ENCODE measurements around the gene CTSE. TPM values are rescaled to one million over a fixed set of nuclear protein-coding genes. Genes with fewer than 3 reads are reported as not detected.
"Not testable (repeated sequence)": the region's sequence is repeated elsewhere in the genome, so short reads cannot be mapped to it uniquely, and the experiment has no call there.

The CTSE gene
- total and polyA plus RNA-seq, 2 of the 8 experiments (the other 6 are each of a cell fraction or from before 2014, with no cell fraction given), result 0.03 TPM; not detected in 1

GRCh38 chr1:206058289-206058926 is 34.7 kb upstream of the CTSE start:
- H3K23ac ChIP-seq (ENCODE audit: insufficient read length); H3K18ac ChIP-seq (ENCODE audit: extremely low read depth, low read length); POLR2A ChIA-PET (ENCODE audit: partially characterized antibody); H3K56ac ChIP-seq (replicated peaks; ENCODE audit: insufficient read length, low read depth, low read length); H2BK20ac ChIP-seq (ENCODE audit: low read length); H2BK5ac ChIP-seq (ENCODE audit: low read depth, low read length); H3K79me1 ChIP-seq (ENCODE audit: low read depth, low read length); H4K8ac ChIP-seq (ENCODE audit: extremely low read depth, insufficient read depth, low read length); H3K9ac ChIP-seq (replicated peaks in 1 of 4; ENCODE audit: extremely low read depth in 1 of 4, low read depth in 3 of 4, low read length in 3 of 4); H3K9me3 ChIP-seq (ENCODE audit: insufficient read depth in 2 of 2, low read depth in 1 of 2, low read length in 1 of 2); H3K4me3 ChIP-seq (ENCODE audit: extremely low read depth in 1 of 4, insufficient read depth in 2 of 4, low read depth in 3 of 4, low read length in 4 of 4); H2BK12ac ChIP-seq (ENCODE audit: low read depth, low read length); H4K5ac ChIP-seq (ENCODE audit: insufficient read length, low read depth, low read length); H2BK15ac ChIP-seq (ENCODE audit: low read length); H4K91ac ChIP-seq (replicated peaks; ENCODE audit: insufficient read length, low read length); DNase-seq (ENCODE audit: low read depth in 1 of 2, low spot score in 2 of 2); FAIRE-seq; H3K36me3 ChIP-seq (ENCODE audit: control insufficient read depth in 2 of 4, insufficient read depth in 4 of 4, low read length in 3 of 4); H3K23me2 ChIP-seq (ENCODE audit: low read depth, low read length); H3K4me2 ChIP-seq (ENCODE audit: insufficient read depth in 1 of 2, low read depth in 2 of 2, low read length in 2 of 2); H2BK120ac ChIP-seq (replicated peaks; ENCODE audit: low read depth, low read length); H3K4me1 ChIP-seq (replicated peaks in 1 of 4; ENCODE audit: control insufficient read depth in 3 of 4, insufficient read depth in 4 of 4, low read length in 3 of 4); H4K20me1 ChIP-seq (replicated peaks in 1 of 2; ENCODE audit: control insufficient read depth in 1 of 2, insufficient read depth in 2 of 2, low read length in 2 of 2); H3K14ac ChIP-seq (ENCODE audit: insufficient read length); H3K4ac ChIP-seq (replicated peaks; ENCODE audit: insufficient read length, low read depth, low read length); H2AK5ac ChIP-seq (ENCODE audit: low read depth, low read length); H3K27me3 ChIP-seq (replicated peaks in 1 of 4; ENCODE audit: control insufficient read depth in 3 of 4, extremely low read depth in 1 of 4, insufficient read depth in 3 of 4, low read length in 3 of 4); H2AFZ ChIP-seq (ENCODE audit: low read length); H3K79me2 ChIP-seq (ENCODE audit: control insufficient read depth in 1 of 2, insufficient read depth in 2 of 2, low read length in 2 of 2); H3K27ac ChIP-seq (ENCODE audit: low read depth, low read length): not testable (repeated sequence)
- CTCF ChIA-PET (ENCODE audit: partially characterized antibody), result interaction anchor here (1.5 to 2.5 kb wide), 2 partner anchors 44 to 48 kb away, joined by 4 to 13 read pairs; no protein-coding TSS in a partner anchor
- WGBS, 2 experiments (ENCODE audit: extremely low coverage in 1 of 2, insufficient coverage in 1 of 2, insufficient read length in 1 of 2, insufficient replicate concordance in 2 of 2, low coverage in 1 of 2, low lambda C conversion rate in 2 of 2, missing lambda C conversion rate in 1 of 2), result 87% methylated on average over 7 of the region's 9 CpGs; no CpG with 5 or more reads in 1 of the 2 experiments

Measured in H1 (cell line).